ENCODE data around the gene TAL2. TPM values are rescaled to one million over a fixed set of nuclear protein-coding genes. Genes with fewer than 3 reads are reported as not detected.

Gene TAL2
- total and polyA plus RNA-seq, 9 of the 15 experiments (the other 6 are each of a cell fraction or from before 2014, with no cell fraction given) = 0.21 to 3.7 (median 1.1) TPM; not detected in 1

DNA sequence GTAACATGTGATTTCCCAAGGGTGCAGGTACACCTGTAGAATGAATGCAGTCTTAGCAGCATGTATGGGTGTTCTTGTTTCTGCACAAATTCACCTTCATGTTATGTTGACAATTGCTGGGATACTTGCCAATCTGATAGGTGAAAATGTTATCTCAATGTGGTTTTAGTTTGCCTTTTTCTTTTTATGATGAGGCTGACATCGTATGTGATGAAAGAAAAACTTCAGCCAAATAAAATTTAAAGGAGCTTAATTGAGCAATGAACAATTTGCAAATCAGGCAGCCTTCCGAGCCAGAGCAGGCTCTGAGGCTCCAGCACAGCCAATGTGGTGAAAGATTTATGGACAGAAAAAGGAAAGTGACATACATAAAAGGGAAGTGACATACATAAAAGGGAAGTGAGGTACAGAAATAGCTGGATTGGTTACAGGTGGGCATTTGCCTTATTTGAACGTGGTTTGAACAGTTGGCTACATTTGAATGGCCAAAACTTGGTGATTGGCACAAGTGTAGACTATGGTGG, 10.5 kb downstream of the TAL2 start (continued):
- TF ChIP-seq MYBL2 (IDR thresholded peaks at IDR 0.05; ENCODE audit: low read depth) (peak; percentile 84), MYBL2 (CRISPR knock-in tag; IDR thresholded peaks at IDR 0.05; ENCODE audit: borderline replicate concordance) (no peak), RUNX1 (IDR thresholded peaks at IDR 0.05; ENCODE audit: low read depth) (no peak), CHD2 (IDR thresholded peaks at IDR 0.05; ENCODE audit: low read depth, low read length) (no peak), ZZZ3 (IDR thresholded peaks at IDR 0.05) (no peak), CSDE1 (IDR thresholded peaks at IDR 0.05) (no peak), RBFOX2 (IDR thresholded peaks at IDR 0.05; ENCODE audit: low read depth, low read length) (no peak), BCOR (IDR thresholded peaks at IDR 0.05) (no peak), JUNB (CRISPR knock-in tag; conservative IDR thresholded peaks at IDR 0.05) (no peak), CTBP1 (IDR thresholded peaks at IDR 0.05; ENCODE audit: borderline replicate concordance) (peak; percentile 36; the same call in 1 of the 2 replicates), GABPA (tag; conservative IDR thresholded peaks at IDR 0.05; ENCODE audit: low read depth) (peak; percentile 85), ZBED1 (IDR thresholded peaks at IDR 0.05) (no peak), MCM3 (IDR thresholded peaks at IDR 0.05) (no peak), ELF4 (CRISPR knock-in tag; IDR thresholded peaks at IDR 0.05) (no peak), L3MBTL2 (IDR thresholded peaks at IDR 0.05) (peak; percentile 50; the same call in 1 of the 2 replicates), EP300 (IDR thresholded peaks at IDR 0.05; ENCODE audit: low read length) (peak; percentile 29; the same call in 1 of the 2 replicates), POLR2B (IDR thresholded peaks at IDR 0.05; ENCODE audit: low read depth, partially characterized antibody) (no peak), JUND (IDR thresholded peaks at IDR 0.05; ENCODE audit: borderline replicate concordance, low read depth, low read length) (peak; percentile 52; the same call in 1 of the 2 replicates), JUND (tag; IDR thresholded peaks at IDR 0.05; ENCODE audit: borderline replicate concordance, low read depth, low read length) (peak; percentile 27; the same call in 2 of the 3 replicates)
- TF ChIP-seq, protein P1, sequence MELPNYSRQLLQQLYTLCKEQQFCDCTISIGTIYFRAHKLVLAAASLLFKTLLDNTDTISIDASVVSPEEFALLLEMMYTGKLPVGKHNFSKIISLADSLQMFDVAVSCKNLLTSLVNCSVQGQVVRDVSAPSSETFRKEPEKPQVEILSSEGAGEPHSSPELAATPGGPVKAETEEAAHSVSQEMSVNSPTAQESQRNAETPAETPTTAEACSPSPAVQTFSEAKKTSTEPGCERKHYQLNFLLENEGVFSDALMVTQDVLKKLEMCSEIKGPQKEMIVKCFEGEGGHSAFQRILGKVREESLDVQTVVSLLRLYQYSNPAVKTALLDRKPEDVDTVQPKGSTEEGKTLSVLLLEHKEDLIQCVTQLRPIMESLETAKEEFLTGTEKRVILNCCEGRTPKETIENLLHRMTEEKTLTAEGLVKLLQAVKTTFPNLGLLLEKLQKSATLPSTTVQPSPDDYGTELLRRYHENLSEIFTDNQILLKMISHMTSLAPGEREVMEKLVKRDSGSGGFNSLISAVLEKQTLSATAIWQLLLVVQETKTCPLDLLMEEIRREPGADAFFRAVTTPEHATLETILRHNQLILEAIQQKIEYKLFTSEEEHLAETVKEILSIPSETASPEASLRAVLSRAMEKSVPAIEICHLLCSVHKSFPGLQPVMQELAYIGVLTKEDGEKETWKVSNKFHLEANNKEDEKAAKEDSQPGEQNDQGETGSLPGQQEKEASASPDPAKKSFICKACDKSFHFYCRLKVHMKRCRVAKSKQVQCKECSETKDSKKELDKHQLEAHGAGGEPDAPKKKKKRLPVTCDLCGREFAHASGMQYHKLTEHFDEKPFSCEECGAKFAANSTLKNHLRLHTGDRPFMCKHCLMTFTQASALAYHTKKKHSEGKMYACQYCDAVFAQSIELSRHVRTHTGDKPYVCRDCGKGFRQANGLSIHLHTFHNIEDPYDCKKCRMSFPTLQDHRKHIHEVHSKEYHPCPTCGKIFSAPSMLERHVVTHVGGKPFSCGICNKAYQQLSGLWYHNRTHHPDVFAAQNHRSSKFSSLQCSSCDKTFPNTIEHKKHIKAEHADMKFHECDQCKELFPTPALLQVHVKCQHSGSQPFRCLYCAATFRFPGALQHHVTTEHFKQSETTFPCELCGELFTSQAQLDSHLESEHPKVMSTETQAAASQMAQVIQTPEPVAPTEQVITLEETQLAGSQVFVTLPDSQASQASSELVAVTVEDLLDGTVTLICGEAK (IDR thresholded peaks at IDR 0.05) = peak; percentile 87
- TF ChIP-seq, protein P1 (CRISPR knock-in tag; IDR thresholded peaks at IDR 0.05) = no peak
- TF ChIP-seq, protein P2, sequence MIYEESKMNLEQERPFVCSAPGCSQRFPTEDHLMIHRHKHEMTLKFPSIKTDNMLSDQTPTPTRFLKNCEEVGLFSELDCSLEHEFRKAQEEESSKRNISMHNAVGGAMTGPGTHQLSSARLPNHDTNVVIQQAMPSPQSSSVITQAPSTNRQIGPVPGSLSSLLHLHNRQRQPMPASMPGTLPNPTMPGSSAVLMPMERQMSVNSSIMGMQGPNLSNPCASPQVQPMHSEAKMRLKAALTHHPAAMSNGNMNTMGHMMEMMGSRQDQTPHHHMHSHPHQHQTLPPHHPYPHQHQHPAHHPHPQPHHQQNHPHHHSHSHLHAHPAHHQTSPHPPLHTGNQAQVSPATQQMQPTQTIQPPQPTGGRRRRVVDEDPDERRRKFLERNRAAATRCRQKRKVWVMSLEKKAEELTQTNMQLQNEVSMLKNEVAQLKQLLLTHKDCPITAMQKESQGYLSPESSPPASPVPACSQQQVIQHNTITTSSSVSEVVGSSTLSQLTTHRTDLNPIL (CRISPR knock-in tag; IDR thresholded peaks at IDR 0.05) = no peak

All from K562 (cell line).